ENCODE measurements around the gene PSAPL1. TPM values are rescaled to one million over a fixed set of nuclear protein-coding genes. Genes with fewer than 3 reads are reported as not detected.

PSAPL1 gene
- total RNA-seq, 2 experiments from 2014 or later, result not detected

- no peak overlapping the region for H3K4me3 Mint-ChIP-seq
- no peaks in the 10 kb centered on the region for H3K36me3 Mint-ChIP-seq (ENCODE audit: low read depth)
- peak; percentile 7 for DNase-seq
- CTCF ChIA-PET, result no interaction called here
- POLR2A ChIA-PET, result no interaction called here
- H3K4me1 Mint-ChIP-seq, result no peaks in the 10 kb centered on the region
- peaks cover 15% of the 10 kb centered on the region for H3K9me3 Mint-ChIP-seq
- no peaks in the 10 kb centered on the region for H3K27me3 Mint-ChIP-seq
- no peak overlapping the region for H3K27ac Mint-ChIP-seq
Measured at GRCh38 chr4:7389101-7389701, 45.5 kb downstream of the PSAPL1 start.

DNA sequence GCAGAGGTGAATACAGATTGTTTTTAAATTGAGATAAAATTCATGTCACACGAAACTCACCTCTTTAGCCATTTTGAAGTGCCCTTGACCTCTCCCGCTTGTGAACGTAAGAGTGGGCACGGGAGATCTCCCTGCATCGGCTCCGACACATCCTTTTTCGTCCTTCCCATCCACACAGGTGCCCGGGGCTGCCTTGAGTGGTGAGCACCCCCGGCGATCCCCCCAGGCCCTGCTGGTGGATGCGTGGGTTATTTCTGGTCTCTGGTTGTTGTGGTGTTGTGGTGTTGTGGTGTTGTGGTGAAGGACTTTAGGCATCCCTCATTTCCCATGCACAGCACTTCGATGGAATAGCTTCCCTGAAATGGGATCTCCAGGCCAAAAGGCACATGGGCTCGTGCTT lies 46.1 kb downstream of the PSAPL1 start:
- ChIA-PET CTCF (no interaction called here), POLR2A (no interaction called here)
- peaks cover 15% of the 10 kb centered on the region for H3K9me3 Mint-ChIP-seq
- DNase-seq, result peak; percentile 10
- no peaks in the 10 kb centered on the region for H3K36me3 Mint-ChIP-seq (ENCODE audit: low read depth)
- no peak overlapping the region for H3K4me3 Mint-ChIP-seq
- H3K27me3 Mint-ChIP-seq, result no peaks in the 10 kb centered on the region
- H3K4me1 Mint-ChIP-seq, result no peaks in the 10 kb centered on the region
- no peak overlapping the region for H3K27ac Mint-ChIP-seq

DNA sequence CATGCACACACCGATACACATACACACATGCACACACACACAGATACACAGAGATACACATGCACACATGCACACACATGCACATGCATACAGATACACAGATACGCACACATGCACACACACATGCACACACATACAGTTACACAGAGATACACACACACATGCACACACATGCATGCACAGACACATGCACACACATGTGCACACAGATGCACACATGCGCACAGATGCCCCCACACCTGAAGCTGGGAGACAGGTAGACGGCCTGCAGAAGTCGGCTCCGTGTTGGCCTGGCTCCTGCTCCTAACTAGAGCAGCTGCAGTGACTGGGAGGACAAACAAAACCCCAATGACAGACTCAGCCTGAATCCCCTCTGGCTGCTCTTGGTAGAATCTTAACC lies 46.8 kb downstream of the PSAPL1 start:
- Mint-ChIP-seq H3K27ac (no peak overlapping the region), H3K4me3 (no peak overlapping the region), H3K4me1 (no peaks in the 10 kb centered on the region), H3K36me3 (ENCODE audit: low read depth) (no peaks in the 10 kb centered on the region), H3K27me3 (no peaks in the 10 kb centered on the region), H3K9me3 (peaks cover 15% of the 10 kb centered on the region)
- ChIA-PET CTCF (no interaction called here), POLR2A (no interaction called here)
- peak; percentile 1 for DNase-seq

DNA sequence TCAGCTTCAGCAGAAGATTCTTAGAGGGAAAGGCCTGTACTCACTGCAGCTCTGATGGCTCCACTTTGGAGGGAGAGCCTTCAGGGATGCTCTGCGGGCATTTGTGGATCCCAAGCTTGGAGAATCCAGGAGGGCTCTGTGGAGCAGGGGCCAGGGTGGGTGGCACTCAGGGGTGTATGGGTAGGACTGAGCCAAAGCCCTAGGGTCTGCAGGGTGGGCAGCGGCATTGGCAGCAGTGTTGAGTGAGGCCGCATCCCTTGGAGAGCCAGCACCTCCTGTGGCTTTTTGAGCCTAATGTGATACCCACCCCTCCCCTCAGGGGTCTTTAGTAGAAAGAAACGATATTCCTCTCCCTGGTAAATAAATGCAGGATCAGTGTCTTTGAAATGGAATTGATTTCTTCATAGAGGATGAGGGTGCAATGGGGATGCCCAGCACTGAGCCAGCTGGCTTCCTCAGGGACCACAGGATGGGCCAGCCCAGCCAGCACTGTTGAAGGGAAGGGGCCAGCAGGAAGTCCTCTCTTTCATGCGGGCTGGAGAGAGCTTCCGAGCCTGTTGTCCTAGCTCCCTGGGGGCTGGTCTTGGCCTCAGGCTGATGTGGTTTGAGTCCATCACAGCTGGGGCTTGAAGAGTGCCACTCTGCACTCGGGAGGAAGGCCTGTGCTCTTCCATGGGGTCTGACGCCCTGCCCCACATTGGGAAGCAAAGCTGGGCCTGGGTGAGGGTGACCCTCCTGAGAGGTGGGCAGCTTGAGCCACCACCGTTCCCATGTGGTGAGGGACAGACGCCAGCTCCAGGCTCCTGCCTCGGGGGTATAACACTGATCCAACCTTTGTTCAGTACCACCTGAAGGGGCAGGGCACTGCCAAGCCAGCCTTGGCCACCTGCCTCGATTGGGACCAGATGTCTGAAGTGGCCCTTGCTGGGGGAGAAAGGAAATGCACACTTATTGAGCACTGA lies 49.5 kb downstream of the PSAPL1 start:
- no peaks in the 10 kb centered on the region for H3K4me1 Mint-ChIP-seq
- no peaks in the 10 kb centered on the region for H3K36me3 Mint-ChIP-seq (ENCODE audit: low read depth)
- ChIA-PET POLR2A (no interaction called here), CTCF (no interaction called here)
- DNase-seq, result peak; percentile 3
- no peak overlapping the region for H3K4me3 Mint-ChIP-seq
- H3K27ac Mint-ChIP-seq, result no peak overlapping the region
- H3K27me3 Mint-ChIP-seq, result no peaks in the 10 kb centered on the region
- H3K9me3 Mint-ChIP-seq, result peaks cover 15% of the 10 kb centered on the region

DNA sequence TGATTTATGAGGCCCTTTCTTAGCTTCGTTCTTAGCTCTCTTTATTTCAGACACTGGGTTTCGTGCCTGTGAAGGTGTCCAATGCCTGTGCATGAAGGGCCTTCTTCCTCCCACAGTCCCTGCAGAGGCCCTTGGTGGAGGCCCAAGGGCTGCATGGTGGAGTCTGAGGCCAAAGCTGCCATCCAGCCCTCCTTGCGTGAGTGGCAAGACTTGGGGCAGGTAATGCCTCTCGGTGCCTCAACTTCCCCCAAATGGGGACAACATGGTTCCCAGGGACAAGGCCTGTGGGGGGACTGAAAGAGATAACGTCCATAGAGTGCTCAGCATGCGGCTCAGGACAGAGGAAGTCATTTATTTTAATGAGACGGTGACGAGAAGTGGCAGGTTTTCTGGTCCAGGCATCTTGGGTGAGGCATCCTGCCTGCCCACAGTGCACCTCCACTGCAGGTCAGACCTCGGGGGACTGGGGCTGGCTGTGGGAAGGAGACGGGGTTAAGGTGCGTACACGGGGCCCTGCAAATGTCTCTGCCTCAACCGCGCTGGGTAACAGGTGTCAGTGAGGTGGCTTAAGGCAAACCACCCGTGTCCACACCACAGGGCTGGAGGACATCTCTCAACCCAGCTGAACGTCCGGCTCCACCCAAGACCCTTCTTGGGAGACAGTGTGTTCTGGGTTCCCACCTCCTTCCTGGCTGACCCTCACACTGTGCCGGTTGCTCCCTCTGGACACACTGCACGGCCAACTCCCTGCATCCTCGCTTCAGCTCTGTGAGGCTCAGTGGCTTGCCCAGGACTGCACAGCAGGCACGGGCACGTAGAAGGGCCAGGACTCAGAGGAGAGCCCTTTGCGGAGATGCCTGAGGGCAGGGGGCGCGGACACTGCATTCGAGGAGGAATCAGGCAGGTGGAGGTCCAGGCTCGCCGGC lies 50.5 kb downstream of the PSAPL1 start:
- Mint-ChIP-seq H3K36me3 (ENCODE audit: low read depth) (no peaks in the 10 kb centered on the region), H3K4me1 (no peaks in the 10 kb centered on the region), H3K4me3 (no peak overlapping the region), H3K9me3 (peaks cover 15% of the 10 kb centered on the region), H3K27me3 (no peaks in the 10 kb centered on the region), H3K27ac (no peak overlapping the region)
- ChIA-PET CTCF (no interaction called here), POLR2A (no interaction called here)
- peak; percentile 14 for DNase-seq

DNA sequence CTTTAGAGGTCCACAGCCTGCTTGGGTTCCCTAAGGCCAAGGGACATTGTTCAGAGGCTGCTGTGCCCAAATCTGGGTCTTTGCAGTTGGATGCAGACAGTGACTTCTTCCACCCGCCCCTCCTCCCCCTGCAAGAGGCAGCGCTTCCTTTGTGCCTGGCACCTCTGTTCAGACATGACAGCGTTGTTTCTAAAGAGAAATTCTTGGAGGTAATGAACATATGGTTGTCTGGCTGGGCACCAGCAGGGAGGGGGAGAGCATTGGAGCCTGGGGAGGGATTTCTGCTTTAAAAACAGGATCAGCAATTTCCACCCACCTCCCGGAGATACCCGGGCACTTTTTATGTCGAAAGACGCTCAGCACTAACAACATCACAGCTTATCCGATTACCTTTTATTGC lies 51.5 kb downstream of the PSAPL1 start:
- no peak overlapping the region for H3K27ac Mint-ChIP-seq
- no peaks in the 10 kb centered on the region for H3K4me1 Mint-ChIP-seq
- POLR2A ChIA-PET, result no interaction called here
- peaks cover 19% of the 10 kb centered on the region for H3K9me3 Mint-ChIP-seq
- CTCF ChIA-PET, result no interaction called here
- no peak overlapping the region for H3K4me3 Mint-ChIP-seq
- no peak for DNase-seq
- no peaks in the 10 kb centered on the region for H3K27me3 Mint-ChIP-seq
- no peaks in the 10 kb centered on the region for H3K36me3 Mint-ChIP-seq (ENCODE audit: low read depth)

DNA sequence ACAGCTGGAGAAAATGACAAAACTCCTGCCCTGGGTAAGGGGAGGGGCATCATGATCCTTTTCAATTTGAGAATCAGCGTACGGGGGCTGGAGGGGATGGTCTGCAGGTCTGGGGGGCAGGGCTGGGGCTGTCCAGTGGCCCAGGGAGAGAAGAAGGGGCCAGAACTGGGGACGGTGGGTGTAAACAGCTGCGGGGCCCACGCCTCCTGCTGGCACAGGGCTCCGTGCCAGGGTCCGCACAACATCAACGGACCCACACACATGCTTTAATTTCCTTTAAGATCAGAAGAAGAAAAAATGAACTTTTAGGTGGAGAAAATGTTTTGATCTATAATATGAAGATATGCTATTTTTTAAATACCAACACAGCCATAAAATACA lies 52.1 kb downstream of the PSAPL1 start:
- Mint-ChIP-seq H3K9me3 (peaks cover 21% of the 10 kb centered on the region), H3K4me1 (no peaks in the 10 kb centered on the region), H3K36me3 (ENCODE audit: low read depth) (no peaks in the 10 kb centered on the region), H3K4me3 (no peak overlapping the region), H3K27ac (no peak overlapping the region), H3K27me3 (peaks cover 2% of the 10 kb centered on the region)
- ChIA-PET POLR2A (no interaction called here), CTCF (no interaction called here)
- no peak for DNase-seq

DNA sequence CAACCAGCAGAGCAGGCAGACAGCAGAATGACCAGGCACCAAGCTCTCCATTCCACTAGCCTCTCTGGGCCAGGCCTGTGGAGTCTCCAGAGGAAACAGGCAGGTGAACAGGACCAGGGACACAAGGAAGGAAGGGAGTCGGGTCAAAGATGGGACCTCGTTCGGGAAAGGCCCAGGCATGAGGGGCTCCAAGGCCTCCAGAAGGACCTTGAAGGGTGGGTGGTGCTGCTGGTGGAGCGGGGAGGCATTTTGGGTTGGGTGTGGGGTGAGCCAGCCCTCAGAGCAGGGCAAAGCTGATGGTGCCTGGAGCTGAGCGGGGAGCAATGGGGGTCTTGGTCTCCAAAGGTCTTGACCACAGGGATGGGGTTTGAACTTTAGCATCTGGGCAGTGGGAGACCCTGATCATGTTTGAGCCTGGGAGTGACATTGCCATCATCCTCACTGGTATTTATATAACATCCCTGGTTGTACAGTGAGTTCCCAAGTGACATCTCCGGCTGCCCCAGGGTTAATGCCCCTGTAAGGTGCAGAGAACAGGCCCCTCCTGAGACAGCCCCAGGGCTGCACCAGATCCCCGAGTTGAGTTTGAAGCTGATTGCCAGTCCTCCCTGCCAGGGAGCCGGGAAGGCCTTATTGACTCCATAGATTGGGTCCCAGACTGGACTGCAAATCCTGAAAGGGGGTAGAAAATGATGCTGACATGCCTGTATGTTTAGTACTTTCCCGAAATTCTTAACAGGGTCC lies 52.7 kb downstream of the PSAPL1 start:
- DNase-seq, result no peak
- Mint-ChIP-seq H3K36me3 (ENCODE audit: low read depth) (no peaks in the 10 kb centered on the region), H3K27me3 (peaks cover 4% of the 10 kb centered on the region), H3K27ac (no peak overlapping the region), H3K9me3 (peaks cover 19% of the 10 kb centered on the region), H3K4me3 (no peak overlapping the region), H3K4me1 (no peaks in the 10 kb centered on the region)
- ChIA-PET POLR2A (no interaction called here), CTCF (no interaction called here)

GRCh38 chr4:7381221-7381889 lies 53.4 kb downstream of the PSAPL1 start:
- DNase-seq, result no peak
- Mint-ChIP-seq H3K36me3 (ENCODE audit: low read depth) (no peaks in the 10 kb centered on the region), H3K27me3 (peaks cover 4% of the 10 kb centered on the region), H3K27ac (no peak overlapping the region), H3K4me1 (no peaks in the 10 kb centered on the region), H3K4me3 (no peak overlapping the region), H3K9me3 (peaks cover 17% of the 10 kb centered on the region)
- CTCF ChIA-PET, result no interaction called here
- POLR2A ChIA-PET, result no interaction called here

Other genes starting within 250 kb of the PSAPL1 start
- gene SORCS2, start 242.4 kb downstream of the PSAPL1 start, total RNA-seq, result under 1 TPM; 0.10 to 0.18 TPM